Caco-2 (cell line): ENCODE measurements around the gene MKLN1. TPM values are rescaled to one million over a fixed set of nuclear protein-coding genes. Genes with fewer than 3 reads are reported as not detected.

ENCODE experiments used
- BruUV-seq: library from RNA; stranded (reverse); fragments of 400-500 nt; replicated peaks from 2 replicates; lab custom pipeline; 2021; lab: Mats Ljungman, UMichigan
- CTCF ChIA-PET: fragments of 300-600 bp; sonication (Branson Sonifier 250); formaldehyde crosslinking; loops from one replicate; lab custom pipeline; 2022; ENCODE audit warnings: antibody characterized with exemption; lab: Charles Lee
- POLR2A ChIA-PET: fragments of 300-600 bp; sonication (Branson Sonifier 250); formaldehyde crosslinking; loops from one replicate; lab custom pipeline; 2022; ENCODE audit warnings: antibody characterized with exemption; lab: Charles Lee
- DNase-seq, 2 experiments: peaks; one replicate each; pipeline versions ENCODE4 v3.0.0 to v3.0.0-alpha.2; 2020 to 2022
- H3K27me3 ChIP-seq: replicated peaks from 2 replicates; pipeline ENCODE4 v1.6.0; 2011; ENCODE audit warnings: low read length; ENCODE audit not compliant: control insufficient read depth, insufficient read depth
- H3K36me3 ChIP-seq: 2 replicates; pipeline ENCODE4 v1.5.1; 2011; ENCODE audit warnings: low read length; ENCODE audit not compliant: control insufficient read depth, insufficient read depth
- H3K4me1 ChIP-seq: fragments of 250-450 bp; sonication (Bioruptor Pico); 2 replicates; pipeline ENCODE4 v1.5.1; 2020; ENCODE audit warnings: mild to moderate bottlenecking
- H3K4me3 ChIP-seq: 2 replicates; pipeline ENCODE4 v1.5.1; 2011; ENCODE audit warnings: low read depth, mild to moderate bottlenecking, control low read depth, low read length
- H3K9me3 ChIP-seq: fragments of 250-450 bp; sonication (Bioruptor Pico); 2 replicates; pipeline ENCODE4 v1.5.1; 2020; ENCODE audit warnings: mild to moderate bottlenecking, moderate library complexity
- H3K27ac Mint-ChIP-seq: one replicate; pipeline ENCODE4 v1.8.0; 2022; ENCODE audit warnings: mixed read lengths; ENCODE audit not compliant: unreplicated experiment
- H3K27me3 Mint-ChIP-seq: one replicate; pipeline ENCODE4 v1.8.0; 2022; ENCODE audit warnings: mixed read lengths; ENCODE audit not compliant: insufficient read depth, unreplicated experiment
- H3K36me3 Mint-ChIP-seq: one replicate; pipeline ENCODE4 v1.8.0; 2022; ENCODE audit warnings: mild to moderate bottlenecking, mixed read lengths; ENCODE audit not compliant: insufficient read depth, unreplicated experiment
- H3K4me1 Mint-ChIP-seq: one replicate; pipeline ENCODE4 v1.8.0; 2022; ENCODE audit warnings: low read depth, mixed read lengths; ENCODE audit not compliant: unreplicated experiment
- H3K4me3 Mint-ChIP-seq: one replicate; pipeline ENCODE4 v1.8.0; 2022; ENCODE audit warnings: mild to moderate bottlenecking, moderate library complexity, mixed read lengths; ENCODE audit not compliant: unreplicated experiment
- H3K9me3 Mint-ChIP-seq: one replicate; pipeline ENCODE4 v1.8.0; 2022; ENCODE audit warnings: mixed read lengths; ENCODE audit not compliant: unreplicated experiment
- CTCF ChIP-seq, 2 experiments: fragments of 200-600 bp in 1 of 2; IDR thresholded peaks; 1 replicate in 1 of 2; 2 replicates in 1 of 2; pipeline versions ENCODE4 v1.5.1 to v1.8.0; 2011 to 2022; ENCODE audit warnings: antibody characterized with exemption in 1 of 2, control low read depth in 1 of 2, inconsistent platforms in 1 of 2, low read depth in 1 of 2, low read length in 1 of 2, mild to moderate bottlenecking in 1 of 2, moderate library complexity in 1 of 2; ENCODE audit not compliant: insufficient read depth in 1 of 2, severe bottlenecking in 1 of 2, unreplicated experiment in 1 of 2
- intact Hi-C: fragments of 100-400 bp; cut with micrococcal nuclease; formaldehyde crosslinking; loops from one replicate; pipeline ENCODE4 v1.10.0; 2022; ENCODE audit not compliant: unreplicated experiment
- total RNA-seq: library from RNA; stranded (reverse); gene quantifications from 2 replicates; pipeline ENCODE4 v1.2.3, GENCODE V29; 2022

The MKLN1 gene
- total RNA-seq, 1 experiment from 2014 or later: 55.6 TPM

DNA sequence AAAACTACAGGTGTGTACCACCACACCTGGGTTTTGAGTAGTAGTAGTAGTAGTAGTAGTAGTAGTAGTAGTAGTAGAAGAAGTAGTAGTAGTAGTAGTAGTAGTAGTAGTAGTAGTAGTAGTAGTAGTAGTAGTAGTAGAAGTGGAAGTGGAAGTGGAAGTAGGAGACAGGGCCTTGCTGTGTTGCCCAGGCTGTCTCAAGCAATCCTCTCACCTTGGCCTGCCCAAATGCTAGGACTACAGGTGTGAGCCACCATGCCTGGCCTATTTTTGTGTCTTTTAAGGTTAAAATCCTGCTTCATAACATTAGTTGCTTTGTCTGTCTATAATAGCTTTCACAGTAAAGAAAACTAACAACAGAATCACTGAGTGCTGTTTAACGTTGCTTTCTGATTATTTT is 117.0 kb downstream of the MKLN1 start:
- 0 out of 2 replicates have a peak, but pooled peaks cover 1% of the 10 kb centered on the region for H3K36me3 ChIP-seq
- ChIA-PET CTCF (no interaction called here), POLR2A (no interaction called here)
- no TSS peak for BruUV-seq
- no peak for DNase-seq
- H3K27me3 ChIP-seq: no peaks in the 10 kb centered on the region
- Mint-ChIP-seq H3K9me3 (peaks cover 15% of the 10 kb centered on the region), H3K36me3 (peaks cover 57% of the 10 kb centered on the region), H3K27ac (no peak overlapping the region), H3K4me3 (no peak overlapping the region), H3K27me3 (no peaks in the 10 kb centered on the region), H3K4me1 (no peaks in the 10 kb centered on the region)
- no peak overlapping the region for H3K4me3 ChIP-seq
- H3K4me1 ChIP-seq: no peaks in the 10 kb centered on the region
- peaks cover 6% of the 10 kb centered on the region; the same call in 1 of the 2 replicates for H3K9me3 ChIP-seq
- intact Hi-C loops: no loop called here
- no peak for TF ChIP-seq CTCF (IDR thresholded peaks at IDR 0.05; ENCODE audit: insufficient read depth in 1 of 2, low read depth in 1 of 2, low read length in 1 of 2, severe bottlenecking in 1 of 2, unreplicated experiment in 1 of 2)

DNA sequence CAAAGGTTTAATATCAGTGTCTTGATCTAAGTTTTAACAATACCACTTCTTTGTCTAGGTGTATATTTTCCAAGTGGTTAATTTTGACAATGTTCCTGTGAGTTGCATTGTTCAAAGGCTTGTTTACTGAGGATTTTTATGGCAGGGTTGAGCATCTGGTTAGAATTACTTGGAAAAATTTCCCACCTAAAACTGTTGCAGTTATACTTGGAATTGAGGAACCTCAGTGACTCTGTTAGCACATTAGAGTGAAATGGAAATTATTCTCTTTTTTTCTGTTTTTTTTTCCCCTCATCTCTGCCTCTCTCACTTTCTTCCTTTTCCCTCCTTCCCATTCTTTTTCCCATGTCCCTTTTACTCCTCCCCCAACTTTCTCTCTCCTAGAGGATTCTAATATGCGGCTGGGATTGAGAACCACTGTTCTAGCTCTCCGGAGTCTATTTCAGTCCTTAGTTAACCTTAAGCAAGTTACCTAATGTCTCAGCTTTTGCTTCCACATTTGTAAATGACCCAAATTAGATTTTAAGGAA is 121.8 kb downstream of the MKLN1 start:
- no peak for DNase-seq
- intact Hi-C loops: no loop called here
- no peak for TF ChIP-seq CTCF (IDR thresholded peaks at IDR 0.05; ENCODE audit: insufficient read depth in 1 of 2, low read depth in 1 of 2, low read length in 1 of 2, severe bottlenecking in 1 of 2, unreplicated experiment in 1 of 2)
- Mint-ChIP-seq H3K27ac (no peak overlapping the region), H3K36me3 (peaks cover 29% of the 10 kb centered on the region), H3K4me3 (no peak overlapping the region), H3K9me3 (no peaks in the 10 kb centered on the region), H3K27me3 (no peaks in the 10 kb centered on the region), H3K4me1 (no peaks in the 10 kb centered on the region)
- no peaks in the 10 kb centered on the region for H3K4me1 ChIP-seq
- H3K27me3 ChIP-seq: no peaks in the 10 kb centered on the region
- no TSS peak for BruUV-seq
- no peaks in the 10 kb centered on the region for H3K9me3 ChIP-seq
- H3K4me3 ChIP-seq: no peak overlapping the region
- ChIA-PET CTCF (no interaction called here), POLR2A (no interaction called here)
- no peaks in the 10 kb centered on the region for H3K36me3 ChIP-seq

DNA sequence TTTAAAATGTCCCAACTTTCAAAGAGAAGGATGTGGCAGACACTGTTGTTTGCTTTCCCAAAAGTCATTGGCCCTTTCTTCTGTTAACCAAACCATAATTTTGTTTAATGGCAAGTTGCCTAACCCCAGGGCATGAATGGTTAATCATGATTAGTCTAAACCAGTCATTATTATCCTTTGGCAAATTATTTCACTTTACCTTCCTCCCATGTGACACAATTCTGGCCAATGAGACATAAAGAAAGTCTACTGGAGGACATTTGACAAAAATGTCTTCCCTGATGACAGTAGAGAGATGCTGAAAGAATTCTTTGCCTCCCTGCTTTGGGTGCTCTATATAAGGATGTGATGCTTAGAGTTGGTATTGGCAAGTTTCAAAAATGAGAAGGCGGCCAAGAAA is 126.8 kb downstream of the MKLN1 start:
- Histone ChIP-seq H3K9me3 (no peaks in the 10 kb centered on the region), H3K27me3 (no peaks in the 10 kb centered on the region), H3K36me3 (no peaks in the 10 kb centered on the region), H3K4me3 (no peak overlapping the region), H3K4me1 (no peaks in the 10 kb centered on the region)
- no TSS peak for BruUV-seq
- no peak overlapping the region for H3K4me3 Mint-ChIP-seq
- H3K27ac Mint-ChIP-seq: no peak overlapping the region
- no peak for TF ChIP-seq CTCF (IDR thresholded peaks at IDR 0.05; ENCODE audit: insufficient read depth in 1 of 2, low read depth in 1 of 2, low read length in 1 of 2, severe bottlenecking in 1 of 2, unreplicated experiment in 1 of 2)
- peaks cover 6% of the 10 kb centered on the region for H3K4me1 Mint-ChIP-seq
- peaks cover 27% of the 10 kb centered on the region for H3K36me3 Mint-ChIP-seq
- no peaks in the 10 kb centered on the region for H3K9me3 Mint-ChIP-seq
- intact Hi-C loops: no loop called here
- H3K27me3 Mint-ChIP-seq: no peaks in the 10 kb centered on the region
- no peak for DNase-seq
- ChIA-PET CTCF (no interaction called here), POLR2A (no interaction called here)
